H9 (cell line): Measurements from ENCODE around the gene ETV6. TPM values are rescaled to one million over a fixed set of nuclear protein-coding genes. Genes with fewer than 3 reads are reported as not detected.

ENCODE experiments used
- DNase-seq: peaks from one replicate; pipeline ENCODE4 v3.0.0-alpha.2; 2017
- H2AFZ ChIP-seq: one replicate; pipeline ENCODE4 v1.6.1; 2013; ENCODE audit warnings: mild to moderate bottlenecking, low read length, control low read depth, moderate library complexity
- H2AK5ac ChIP-seq: 2 replicates; pipeline ENCODE4 v1.6.1; 2013; ENCODE audit warnings: low read length, control low read depth, mixed read lengths; ENCODE audit not compliant: insufficient read length
- H2BK120ac ChIP-seq: one replicate; pipeline ENCODE4 v1.6.1; 2013; ENCODE audit warnings: low read depth, mild to moderate bottlenecking, low read length, control low read depth, inconsistent platforms; ENCODE audit not compliant: poor library complexity, severe bottlenecking
- H2BK12ac ChIP-seq: 2 replicates; pipeline ENCODE4 v1.6.1; 2013; ENCODE audit warnings: low read length, control low read depth, mixed read lengths, low read depth; ENCODE audit not compliant: insufficient read length
- H2BK15ac ChIP-seq: 2 replicates; pipeline ENCODE4 v1.6.1; 2013; ENCODE audit warnings: low read depth, low read length, control low read depth
- H2BK20ac ChIP-seq: one replicate; pipeline ENCODE4 v1.6.1; 2013; ENCODE audit warnings: low read depth, mild to moderate bottlenecking, low read length, control low read depth, inconsistent platforms; ENCODE audit not compliant: poor library complexity, severe bottlenecking
- H2BK5ac ChIP-seq: 2 replicates; pipeline ENCODE4 v1.6.1; 2013; ENCODE audit warnings: low read length, control low read depth, mixed read lengths; ENCODE audit not compliant: insufficient read length
- H3K14ac ChIP-seq: 2 replicates; pipeline ENCODE4 v1.6.1; 2013; ENCODE audit warnings: low read length, control low read depth; ENCODE audit not compliant: insufficient read depth
- H3K18ac ChIP-seq: 2 replicates; pipeline ENCODE4 v1.6.1; 2013; ENCODE audit warnings: low read depth, mild to moderate bottlenecking, mixed read lengths, low read length, control low read depth; ENCODE audit not compliant: insufficient read length
- H3K23ac ChIP-seq: 2 replicates; pipeline ENCODE4 v1.6.1; 2013; ENCODE audit warnings: low read length, control low read depth, mixed read lengths, low read depth; ENCODE audit not compliant: insufficient read length
- H3K23me2 ChIP-seq: 2 replicates; pipeline ENCODE4 v1.6.1; 2013; ENCODE audit warnings: low read depth, mild to moderate bottlenecking, mixed read lengths, low read length, control low read depth; ENCODE audit not compliant: insufficient read length, poor library complexity, severe bottlenecking
- H3K27ac ChIP-seq: 2 replicates; pipeline ENCODE4 v1.5.1; 2013; ENCODE audit warnings: low read length, control low read depth, mixed read lengths, low read depth; ENCODE audit not compliant: insufficient read length
- H3K27me3 ChIP-seq: 2 replicates; pipeline ENCODE4 v1.6.1; 2013; ENCODE audit warnings: low read length, control low read depth, inconsistent platforms; ENCODE audit not compliant: insufficient read depth
- H3K4ac ChIP-seq: 2 replicates; pipeline ENCODE4 v1.6.1; 2013; ENCODE audit warnings: low read depth, mild to moderate bottlenecking, control low read depth, inconsistent platforms, low read length, moderate library complexity
- H3K4me1 ChIP-seq: 2 replicates; pipeline ENCODE4 v1.6.1; 2013; ENCODE audit warnings: low read length, control low read depth, inconsistent platforms; ENCODE audit not compliant: insufficient read depth
- H3K4me2 ChIP-seq: 2 replicates; pipeline ENCODE4 v1.6.1; 2013; ENCODE audit warnings: low read length, control low read depth, mixed read lengths; ENCODE audit not compliant: insufficient read length, insufficient read depth
- H3K56ac ChIP-seq: 2 replicates; pipeline ENCODE4 v1.6.1; 2013; ENCODE audit warnings: low read depth, mild to moderate bottlenecking, mixed read lengths, low read length, control low read depth; ENCODE audit not compliant: insufficient read length
- H3K79me1 ChIP-seq: 2 replicates; pipeline ENCODE4 v1.6.1; 2013; ENCODE audit warnings: low read depth, mild to moderate bottlenecking, moderate library complexity, low read length, control low read depth, inconsistent platforms; ENCODE audit not compliant: insufficient read depth, poor library complexity, severe bottlenecking
- H3K79me2 ChIP-seq: 2 replicates; pipeline ENCODE4 v1.6.1; 2013; ENCODE audit warnings: low read length, control low read depth, inconsistent platforms; ENCODE audit not compliant: insufficient read depth
- H3K9ac ChIP-seq: 2 replicates; pipeline ENCODE4 v1.6.1; 2013; ENCODE audit warnings: low read length, control low read depth, mixed read lengths; ENCODE audit not compliant: insufficient read length; ENCODE audit errors: extremely low read depth
- H3K9me3 ChIP-seq: one replicate; pipeline ENCODE4 v1.6.1; 2013; ENCODE audit warnings: low read depth, low read length, inconsistent platforms; ENCODE audit not compliant: control insufficient read depth
- H3T11ph ChIP-seq: one replicate; pipeline ENCODE4 v1.6.1; 2013; ENCODE audit warnings: mild to moderate bottlenecking, low read length, control low read depth, inconsistent platforms
- H4K20me1 ChIP-seq: one replicate; pipeline ENCODE4 v1.6.1; 2013; ENCODE audit not compliant: control insufficient read depth, insufficient read length, insufficient read depth
- H4K5ac ChIP-seq: 2 replicates; pipeline ENCODE4 v1.6.1; 2013; ENCODE audit warnings: low read depth, mild to moderate bottlenecking, mixed read lengths, low read length, control low read depth; ENCODE audit not compliant: insufficient read length
- H4K8ac ChIP-seq: replicated peaks from 2 replicates; pipeline ENCODE4 v1.6.1; 2013; ENCODE audit warnings: low read length, control low read depth, mixed read lengths, low read depth; ENCODE audit not compliant: insufficient read length
- H4K91ac ChIP-seq: 2 replicates; pipeline ENCODE4 v1.6.1; 2013; ENCODE audit warnings: low read depth, mild to moderate bottlenecking, moderate library complexity, mixed read lengths, low read length, control low read depth; ENCODE audit not compliant: insufficient read length
- H3K27ac Mint-ChIP-seq, 3 experiments: 2 replicates in 2 of 3; 3 replicates in 1 of 3; pipeline ENCODE4 v1.8.0; 2020 to 2021; ENCODE audit warnings: mixed read lengths in 3 of 3, mild to moderate bottlenecking in 1 of 3, moderate library complexity in 1 of 3
- H3K27me3 Mint-ChIP-seq: 2 replicates; pipeline ENCODE4 v1.8.0; 2021; ENCODE audit warnings: low read depth, mild to moderate bottlenecking, moderate library complexity, mixed read lengths
- H3K36me3 Mint-ChIP-seq, 3 experiments: 2 replicates in 2 of 3; 3 replicates in 1 of 3; pipeline ENCODE4 v1.8.0; 2020 to 2021; ENCODE audit warnings: low read depth in 3 of 3, mixed read lengths in 3 of 3; ENCODE audit not compliant: insufficient read depth in 1 of 3
- H3K4me1 Mint-ChIP-seq, 2 experiments: 2 replicates each; pipeline ENCODE4 v1.8.0; 2020; ENCODE audit warnings: mixed read lengths in 2 of 2
- H3K4me3 Mint-ChIP-seq, 2 experiments: 2 replicates in 1 of 2; 3 replicates in 1 of 2; pipeline ENCODE4 v1.8.0; 2020 to 2021; ENCODE audit warnings: mild to moderate bottlenecking in 2 of 2, mixed read lengths in 2 of 2, moderate library complexity in 1 of 2
- H3K9me3 Mint-ChIP-seq, 2 experiments: 2 replicates in 1 of 2; 3 replicates in 1 of 2; pipeline ENCODE4 v1.8.0; 2020; ENCODE audit warnings: mild to moderate bottlenecking in 2 of 2, mixed read lengths in 2 of 2, moderate library complexity in 1 of 2
- WGBS: extraction: QIAGEN DNeasy Blood & Tissue Kit; methylation state at CpG from one replicate; pipeline ENCODE4 v1.1.7; 2013; ENCODE audit warnings: missing lambda C conversion rate, low lambda C conversion rate, mixed read lengths; ENCODE audit not compliant: insufficient read length; ENCODE audit errors: extremely low coverage; 5-methylcytosine and 5-hydroxymethylcytosine counted together
- total RNA-seq: library from RNA; stranded (reverse); gene quantifications from 2 replicates; pipeline ENCODE4 v1.2.1, GENCODE V29; 2021
- TF ChIP-seq, protein P1 (sequence below): fragments of 200-600 bp; sonication (generic); conservative IDR thresholded peaks from 3 replicates; pipeline ENCODE4 v1.8.0; 2021; ENCODE audit warnings: antibody characterized with exemption, mild to moderate bottlenecking

Gene ETV6
- total RNA-seq, 1 experiment from 2014 or later: 28.7 TPM

DNA sequence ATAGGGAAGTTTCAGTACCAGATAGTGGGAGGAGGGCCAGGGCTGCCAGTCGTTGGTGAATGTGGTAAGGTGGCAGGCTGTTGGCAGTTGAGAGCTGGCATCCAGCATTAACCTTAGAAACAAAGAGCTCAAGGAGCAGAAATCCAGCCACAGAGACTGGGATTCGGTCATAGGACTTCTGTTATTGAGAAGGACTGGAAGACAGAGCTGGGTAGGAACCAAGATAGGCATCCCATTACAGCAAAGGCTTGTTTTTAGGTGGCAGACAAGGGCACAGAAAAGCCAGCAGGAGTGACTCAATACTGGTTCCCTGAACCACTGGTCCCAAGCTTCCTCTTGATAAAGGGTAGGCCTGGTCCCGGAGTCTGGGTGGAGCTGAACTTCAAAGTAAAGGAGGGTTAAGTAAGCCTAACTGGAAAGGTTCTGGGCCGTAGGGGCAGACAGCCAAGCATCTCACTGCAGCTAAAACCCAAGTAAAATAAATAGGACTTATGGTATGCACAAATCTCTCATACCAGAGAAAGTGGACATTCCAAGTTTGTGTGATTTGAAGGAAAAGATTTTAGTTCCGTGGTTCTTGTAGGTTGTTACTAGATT lies 147.9 kb downstream of the ETV6 start:
- no peaks in the 10 kb centered on the region for H3K79me2 ChIP-seq
- no peaks in the 10 kb centered on the region for H3K23me2 ChIP-seq
- H3K9ac ChIP-seq: no peak overlapping the region
- peaks cover 6% of the 10 kb centered on the region for H3K4me1 ChIP-seq
- no peak for DNase-seq
- H2BK15ac ChIP-seq: no peak overlapping the region
- no peak overlapping the region for H3K4ac ChIP-seq
- H3K9me3 Mint-ChIP-seq: no peaks in the 10 kb centered on the region
- H3K14ac ChIP-seq: no peak overlapping the region
- H3K36me3 Mint-ChIP-seq: peaks cover 0 to 3% (median 2%) of the 10 kb centered on the region in 3 experiments; a peak in 2 of 7 replicates
- no peak overlapping the region for H4K8ac ChIP-seq
- no peak overlapping the region for H2BK20ac ChIP-seq
- no peak overlapping the region for H3K27ac ChIP-seq
- peaks cover 18 to 27% of the 10 kb centered on the region in 2 experiments for H3K4me1 Mint-ChIP-seq
- H3K27me3 ChIP-seq: no peaks in the 10 kb centered on the region
- no peak overlapping the region for H3K27ac Mint-ChIP-seq
- H3K9me3 ChIP-seq: no peaks in the 10 kb centered on the region
- H3K4me2 ChIP-seq: no peak overlapping the region
- no peak overlapping the region for H2AK5ac ChIP-seq
- no peaks in the 10 kb centered on the region for H4K20me1 ChIP-seq
- H3K4me3 Mint-ChIP-seq: no peak overlapping the region
- no peak overlapping the region for H3K56ac ChIP-seq
- no peak overlapping the region for H3K23ac ChIP-seq
- no peak overlapping the region for H3K18ac ChIP-seq
- no peaks in the 10 kb centered on the region for H3K27me3 Mint-ChIP-seq
- H2BK120ac ChIP-seq: no peak overlapping the region
- H2BK12ac ChIP-seq: no peak overlapping the region
- no peak overlapping the region for H4K91ac ChIP-seq
- no peak overlapping the region for H2BK5ac ChIP-seq
- WGBS: no CpG with 5 or more reads among the region's 5 CpGs
- H3K79me1 ChIP-seq: no peaks in the 10 kb centered on the region
- TF ChIP-seq, protein P1, sequence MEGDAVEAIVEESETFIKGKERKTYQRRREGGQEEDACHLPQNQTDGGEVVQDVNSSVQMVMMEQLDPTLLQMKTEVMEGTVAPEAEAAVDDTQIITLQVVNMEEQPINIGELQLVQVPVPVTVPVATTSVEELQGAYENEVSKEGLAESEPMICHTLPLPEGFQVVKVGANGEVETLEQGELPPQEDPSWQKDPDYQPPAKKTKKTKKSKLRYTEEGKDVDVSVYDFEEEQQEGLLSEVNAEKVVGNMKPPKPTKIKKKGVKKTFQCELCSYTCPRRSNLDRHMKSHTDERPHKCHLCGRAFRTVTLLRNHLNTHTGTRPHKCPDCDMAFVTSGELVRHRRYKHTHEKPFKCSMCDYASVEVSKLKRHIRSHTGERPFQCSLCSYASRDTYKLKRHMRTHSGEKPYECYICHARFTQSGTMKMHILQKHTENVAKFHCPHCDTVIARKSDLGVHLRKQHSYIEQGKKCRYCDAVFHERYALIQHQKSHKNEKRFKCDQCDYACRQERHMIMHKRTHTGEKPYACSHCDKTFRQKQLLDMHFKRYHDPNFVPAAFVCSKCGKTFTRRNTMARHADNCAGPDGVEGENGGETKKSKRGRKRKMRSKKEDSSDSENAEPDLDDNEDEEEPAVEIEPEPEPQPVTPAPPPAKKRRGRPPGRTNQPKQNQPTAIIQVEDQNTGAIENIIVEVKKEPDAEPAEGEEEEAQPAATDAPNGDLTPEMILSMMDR: no peak
- H3T11ph ChIP-seq: no peak overlapping the region
- H2AFZ ChIP-seq: no peak overlapping the region
- H4K5ac ChIP-seq: no peak overlapping the region
